ENCODE data around the gene FOSL2. TPM values are rescaled to one million over a fixed set of nuclear protein-coding genes. Genes with fewer than 3 reads are reported as not detected.

The FOSL2 gene
- total RNA-seq, 1 experiment from 2014 or later: 44.7 TPM

DNA sequence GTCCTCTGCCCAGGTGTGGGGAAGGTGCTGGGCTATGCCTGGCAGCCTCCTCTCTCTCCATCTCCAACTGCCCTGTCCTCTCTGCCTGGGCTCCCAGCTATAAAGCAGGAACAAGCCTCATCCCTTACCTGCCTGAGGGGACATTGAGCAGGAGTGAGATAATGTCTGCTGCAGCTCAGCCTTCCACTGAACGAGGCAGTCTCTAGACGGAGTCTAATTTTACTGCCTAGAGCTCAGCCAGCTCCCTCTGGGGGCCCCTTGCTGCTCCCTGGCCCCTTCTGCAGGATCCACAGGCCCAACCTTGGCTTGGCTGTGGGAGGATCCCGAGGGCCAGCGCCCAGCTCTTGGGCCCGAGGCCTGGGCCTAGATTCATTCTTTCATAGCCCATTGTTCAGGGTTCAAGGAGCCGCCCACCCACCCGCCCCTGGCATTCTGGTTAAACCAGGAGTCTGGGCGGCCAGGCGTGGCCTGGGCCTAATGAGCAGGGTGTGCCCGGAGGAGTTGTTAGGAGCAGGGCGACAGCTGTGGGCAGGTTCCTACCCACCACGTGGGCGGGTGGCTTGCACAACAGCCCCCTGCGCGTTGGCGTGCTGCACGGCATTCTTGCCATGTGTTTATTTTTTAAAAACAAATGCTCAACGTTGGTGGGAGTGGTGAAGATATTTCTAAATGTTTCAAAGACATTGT is 44.6 kb downstream of the FOSL2 start:
- H3K4me3 ChIP-seq: no peak overlapping the region
- H3K27me3 ChIP-seq (replicated peaks): no peaks in the 10 kb centered on the region
- H3K36me3 ChIP-seq: no peaks in the 10 kb centered on the region
- H3K9me3 ChIP-seq (replicated peaks): 0 out of 2 replicates have a peak, but pooled peaks cover 6% of the 10 kb centered on the region
- H3K27ac ChIP-seq: peak overlapping the region; percentile 57
- peak; percentile 72 to 86 for DNase-seq (ENCODE audit: low read depth in 1 of 2, low spot score in 2 of 2)
- peaks cover 35% of the 10 kb centered on the region for H3K4me1 ChIP-seq (replicated peaks)

DNA sequence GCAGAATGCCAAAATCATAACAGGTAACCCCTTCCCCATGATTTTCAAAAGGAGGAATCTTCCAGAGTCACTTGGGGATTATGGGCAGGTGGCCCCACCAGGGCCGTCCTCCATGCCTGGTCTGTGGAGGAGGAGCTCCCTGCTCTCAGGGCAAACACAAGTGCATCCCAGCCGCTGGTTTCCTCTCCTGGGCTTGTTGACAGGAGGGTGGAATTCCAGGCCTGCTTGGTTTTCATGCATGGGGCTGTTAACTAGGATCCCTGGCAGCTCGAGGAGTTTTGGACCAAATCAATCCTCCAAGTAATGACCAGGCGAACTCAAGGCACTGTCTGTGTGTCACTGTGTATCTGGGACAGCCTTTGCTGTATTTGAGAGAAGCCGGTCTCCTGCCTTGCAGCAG is 45.3 kb downstream of the FOSL2 start:
- H3K27ac ChIP-seq: peak overlapping the region; percentile 13
- no peak overlapping the region for H3K4me3 ChIP-seq
- 0 out of 2 replicates have a peak, but pooled peaks cover 6% of the 10 kb centered on the region for H3K9me3 ChIP-seq (replicated peaks)
- H3K4me1 ChIP-seq (replicated peaks): peaks cover 37% of the 10 kb centered on the region
- DNase-seq (ENCODE audit: low read depth in 1 of 2, low spot score in 2 of 2): no peak
- H3K36me3 ChIP-seq: no peaks in the 10 kb centered on the region
- H3K27me3 ChIP-seq (replicated peaks): no peaks in the 10 kb centered on the region

DNA sequence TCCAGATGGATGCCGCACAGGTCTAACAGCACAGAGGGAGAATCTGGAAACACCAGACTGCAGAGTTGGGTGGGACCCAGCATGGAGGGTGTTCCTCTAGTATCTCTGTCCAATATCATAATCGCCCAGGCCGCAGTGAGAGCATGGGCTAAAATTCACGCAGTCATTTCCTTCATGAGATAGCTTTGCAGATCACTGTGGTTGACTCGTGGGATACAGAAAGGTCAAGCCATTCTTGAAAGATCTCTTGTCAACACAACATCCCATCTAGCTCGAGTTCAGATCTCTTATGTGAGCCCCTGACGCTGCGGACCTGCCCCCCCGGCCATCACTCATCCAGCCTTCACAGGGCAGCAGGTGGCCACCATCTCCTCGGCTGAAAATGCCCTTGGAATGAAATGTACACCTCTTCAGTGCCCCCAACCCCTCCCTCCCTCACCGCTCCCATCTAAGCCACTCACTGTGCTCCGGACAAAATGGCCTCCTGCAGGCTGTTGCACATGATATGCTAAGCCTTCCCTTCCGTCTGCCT is 45.9 kb downstream of the FOSL2 start:
- Histone ChIP-seq H3K4me3 (no peak overlapping the region), H3K9me3 (replicated peaks) (no peaks in the 10 kb centered on the region), H3K4me1 (replicated peaks) (peaks cover 37% of the 10 kb centered on the region), H3K27me3 (replicated peaks) (no peaks in the 10 kb centered on the region), H3K36me3 (no peaks in the 10 kb centered on the region), H3K27ac (peak overlapping the region; percentile 13; the same call in 1 of the 2 replicates)
- DNase-seq (ENCODE audit: low read depth in 1 of 2, low spot score in 2 of 2): no peak

DNA sequence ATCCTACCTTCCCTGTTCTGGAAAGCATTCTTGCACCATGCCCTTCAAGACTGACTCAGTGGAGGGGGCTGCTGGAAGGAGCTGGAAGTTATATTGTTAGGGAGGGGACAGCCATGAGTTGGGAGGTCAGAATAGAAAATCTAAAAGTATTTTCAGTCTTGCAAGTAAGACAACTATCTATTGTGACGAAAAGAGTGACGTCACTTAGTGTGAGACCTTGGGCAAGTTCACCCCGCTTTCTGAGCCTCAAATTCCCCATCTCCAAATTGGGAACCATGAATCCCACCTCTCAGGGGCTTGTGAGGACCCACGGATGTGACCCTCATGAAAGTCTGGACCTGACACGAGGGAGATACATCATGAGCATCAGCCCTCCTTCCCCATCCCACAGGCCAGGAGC is 46.5 kb downstream of the FOSL2 start:
- Histone ChIP-seq H3K4me1 (replicated peaks) (peaks cover 37% of the 10 kb centered on the region), H3K27ac (no peak overlapping the region), H3K36me3 (no peaks in the 10 kb centered on the region), H3K4me3 (no peak overlapping the region), H3K9me3 (replicated peaks) (no peaks in the 10 kb centered on the region), H3K27me3 (replicated peaks) (no peaks in the 10 kb centered on the region)
- DNase-seq (ENCODE audit: low read depth in 1 of 2, low spot score in 2 of 2): no peak

DNA sequence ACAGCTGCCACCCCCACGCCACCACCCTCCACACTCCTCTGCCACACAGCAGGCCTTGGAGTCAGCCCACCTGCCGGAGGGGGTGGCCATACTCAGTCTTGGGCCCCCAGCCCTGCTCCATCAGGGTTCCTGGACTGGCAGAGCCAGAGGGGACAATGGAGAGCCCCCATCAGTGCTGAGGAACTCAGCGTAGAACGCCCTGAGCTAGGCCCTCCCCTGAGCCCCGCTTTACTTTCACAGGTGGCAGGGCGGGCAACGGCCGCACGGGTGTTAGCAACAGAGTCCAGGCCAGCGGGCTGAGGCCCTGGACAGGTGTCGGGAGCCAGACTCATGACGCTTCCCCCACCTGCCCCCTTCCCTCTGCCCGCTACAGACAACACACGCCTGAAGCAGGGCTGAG is 47.1 kb downstream of the FOSL2 start:
- Histone ChIP-seq H3K27ac (no peak overlapping the region), H3K36me3 (no peaks in the 10 kb centered on the region), H3K4me3 (no peak overlapping the region), H3K4me1 (replicated peaks) (peaks cover 37% of the 10 kb centered on the region), H3K9me3 (replicated peaks) (no peaks in the 10 kb centered on the region), H3K27me3 (replicated peaks) (no peaks in the 10 kb centered on the region)
- no peak for DNase-seq (ENCODE audit: low read depth in 1 of 2, low spot score in 2 of 2)

DNA sequence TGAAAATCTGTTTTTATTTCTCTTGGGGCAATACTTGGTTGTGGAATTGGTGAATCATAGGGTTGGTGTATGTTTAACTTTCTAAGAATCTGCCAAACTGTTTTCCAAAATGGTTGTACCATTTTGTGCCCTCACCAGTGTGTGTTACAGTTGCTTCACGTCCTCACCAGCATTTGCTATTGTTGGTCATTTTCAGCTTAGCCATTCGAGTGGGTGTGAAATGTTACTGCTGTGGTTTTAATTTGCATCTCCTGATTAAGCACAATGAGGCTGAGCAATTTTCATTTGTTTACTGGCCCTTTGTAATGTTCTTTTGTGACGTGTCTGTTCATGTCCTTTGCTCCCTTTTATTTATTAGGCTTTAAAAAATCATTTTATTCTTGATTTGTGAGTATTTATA is 49.7 kb downstream of the FOSL2 start:
- Histone ChIP-seq H3K9me3 (replicated peaks) (no peaks in the 10 kb centered on the region), H3K4me1 (replicated peaks) (peaks cover 47% of the 10 kb centered on the region), H3K4me3 (no peak overlapping the region), H3K36me3 (no peaks in the 10 kb centered on the region), H3K27ac (no peak overlapping the region), H3K27me3 (replicated peaks) (no peaks in the 10 kb centered on the region)
- DNase-seq (ENCODE audit: low read depth in 1 of 2, low spot score in 2 of 2): no peak

DNA sequence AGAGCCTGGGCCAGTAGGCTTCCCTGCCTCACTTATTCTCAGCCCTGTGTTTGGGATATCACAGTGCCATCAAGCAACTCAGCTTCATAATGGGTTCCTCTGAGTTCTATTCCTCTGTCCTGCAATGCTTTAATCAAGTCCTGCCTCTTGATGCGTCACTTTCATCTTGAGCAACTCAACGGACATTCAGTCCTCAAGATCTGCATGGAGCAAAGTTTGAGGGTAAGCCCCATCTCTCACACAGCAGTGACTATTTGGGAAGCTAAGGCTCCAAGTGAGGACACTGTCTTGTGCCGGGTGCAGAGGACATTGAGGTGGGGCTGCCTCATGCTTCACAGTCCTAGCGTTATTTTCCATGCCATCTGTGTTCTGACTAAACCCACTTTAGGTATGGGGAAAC is 52.3 kb downstream of the FOSL2 start:
- no peak for DNase-seq (ENCODE audit: low read depth in 1 of 2, low spot score in 2 of 2)
- no peak overlapping the region for H3K27ac ChIP-seq
- H3K9me3 ChIP-seq (replicated peaks): no peaks in the 10 kb centered on the region
- H3K27me3 ChIP-seq (replicated peaks): no peaks in the 10 kb centered on the region
- H3K4me3 ChIP-seq: no peak overlapping the region
- peaks cover 61% of the 10 kb centered on the region for H3K4me1 ChIP-seq (replicated peaks)
- H3K36me3 ChIP-seq: no peaks in the 10 kb centered on the region

DNA sequence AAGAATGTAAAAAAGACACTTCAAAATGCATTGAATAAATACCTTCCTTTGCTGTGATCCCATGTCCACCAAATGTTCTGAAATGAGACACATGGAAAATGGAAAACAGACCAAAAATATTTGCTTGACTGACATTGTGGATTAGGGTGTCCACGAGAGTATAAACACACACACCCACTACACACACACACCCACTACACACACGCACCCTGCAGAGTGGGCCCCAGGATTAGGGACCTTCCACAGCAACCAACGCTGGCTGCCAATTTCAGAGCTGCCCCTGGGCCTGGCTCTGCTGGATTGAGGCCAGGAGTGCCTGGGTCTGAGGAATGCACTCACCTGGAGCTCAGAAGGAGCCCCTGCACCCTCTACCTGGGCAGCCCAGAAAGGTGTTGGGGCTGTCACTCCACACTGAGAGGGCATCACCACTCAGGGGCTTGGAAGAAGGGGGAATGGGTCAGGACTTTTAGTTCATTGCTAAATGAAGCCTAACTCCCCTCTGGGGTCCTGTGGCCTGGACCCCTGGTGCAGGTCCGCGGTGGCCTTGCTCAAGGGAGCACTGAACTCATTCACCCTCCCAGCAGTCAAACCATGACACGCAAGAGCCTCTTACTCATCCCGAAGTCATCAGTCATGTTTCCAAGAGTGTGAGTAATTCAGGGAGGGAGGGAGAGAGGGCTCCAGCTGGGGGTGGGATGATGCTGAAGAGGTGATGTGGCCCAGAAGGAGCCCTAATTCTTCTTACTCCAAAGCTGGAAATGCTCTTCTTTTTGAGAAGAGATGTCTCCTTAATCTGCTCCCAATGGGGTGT is 53.0 kb downstream of the FOSL2 start:
- no peaks in the 10 kb centered on the region for H3K36me3 ChIP-seq
- H3K27ac ChIP-seq: peak overlapping the region; percentile 46
- H3K4me3 ChIP-seq: no peak overlapping the region
- no peaks in the 10 kb centered on the region for H3K27me3 ChIP-seq (replicated peaks)
- H3K9me3 ChIP-seq (replicated peaks): no peaks in the 10 kb centered on the region
- H3K4me1 ChIP-seq (replicated peaks): peaks cover 66% of the 10 kb centered on the region
- DNase-seq (ENCODE audit: low read depth in 1 of 2, low spot score in 2 of 2): peak; percentile 84 to 87

DNA sequence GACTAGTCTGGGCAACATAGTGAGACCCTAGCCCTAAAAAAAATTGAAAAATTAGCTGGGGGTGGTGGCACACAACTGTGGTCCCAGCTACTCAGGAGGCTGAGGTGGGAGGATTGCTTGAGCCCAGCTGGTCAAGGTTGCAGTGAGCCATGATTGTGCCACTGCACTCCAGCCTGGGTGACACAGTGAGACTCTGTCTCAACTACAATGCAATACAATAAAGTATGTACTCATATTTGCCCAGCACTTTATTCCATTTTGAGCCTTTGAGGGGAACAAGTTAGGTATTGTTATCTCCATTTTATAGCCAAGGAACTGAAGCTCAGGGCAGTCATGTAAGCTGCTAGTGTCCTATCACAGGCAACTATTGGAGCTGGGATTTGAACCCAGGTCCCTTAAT is 53.9 kb downstream of the FOSL2 start:
- H3K36me3 ChIP-seq: no peaks in the 10 kb centered on the region
- no peak overlapping the region for H3K4me3 ChIP-seq
- no peak for DNase-seq (ENCODE audit: low read depth in 1 of 2, low spot score in 2 of 2)
- H3K27me3 ChIP-seq (replicated peaks): no peaks in the 10 kb centered on the region
- peak overlapping the region; percentile 46 for H3K27ac ChIP-seq
- H3K4me1 ChIP-seq (replicated peaks): peaks cover 66% of the 10 kb centered on the region
- H3K9me3 ChIP-seq (replicated peaks): no peaks in the 10 kb centered on the region

DNA sequence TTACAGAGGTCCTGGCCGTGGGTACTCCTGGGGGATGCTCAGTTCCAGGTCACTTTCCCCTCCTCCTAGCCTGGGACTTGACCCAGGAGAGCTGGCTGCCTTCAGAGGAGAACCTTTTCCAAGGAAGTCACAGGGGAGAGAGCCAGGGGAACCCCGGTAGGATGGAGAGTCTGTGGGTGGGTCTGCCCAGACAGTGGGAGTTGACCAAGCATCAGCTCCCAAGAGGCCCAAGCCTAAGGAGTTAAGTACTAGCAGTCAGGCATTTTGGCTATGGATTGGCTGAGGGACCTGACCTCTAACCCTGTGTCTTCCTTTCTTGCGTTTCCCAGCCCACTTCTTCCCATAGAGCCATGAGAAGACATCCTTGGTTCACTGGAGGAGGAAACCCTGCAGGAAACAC is 54.4 kb downstream of the FOSL2 start:
- Histone ChIP-seq H3K4me1 (replicated peaks) (peaks cover 61% of the 10 kb centered on the region), H3K9me3 (replicated peaks) (no peaks in the 10 kb centered on the region)

DNA sequence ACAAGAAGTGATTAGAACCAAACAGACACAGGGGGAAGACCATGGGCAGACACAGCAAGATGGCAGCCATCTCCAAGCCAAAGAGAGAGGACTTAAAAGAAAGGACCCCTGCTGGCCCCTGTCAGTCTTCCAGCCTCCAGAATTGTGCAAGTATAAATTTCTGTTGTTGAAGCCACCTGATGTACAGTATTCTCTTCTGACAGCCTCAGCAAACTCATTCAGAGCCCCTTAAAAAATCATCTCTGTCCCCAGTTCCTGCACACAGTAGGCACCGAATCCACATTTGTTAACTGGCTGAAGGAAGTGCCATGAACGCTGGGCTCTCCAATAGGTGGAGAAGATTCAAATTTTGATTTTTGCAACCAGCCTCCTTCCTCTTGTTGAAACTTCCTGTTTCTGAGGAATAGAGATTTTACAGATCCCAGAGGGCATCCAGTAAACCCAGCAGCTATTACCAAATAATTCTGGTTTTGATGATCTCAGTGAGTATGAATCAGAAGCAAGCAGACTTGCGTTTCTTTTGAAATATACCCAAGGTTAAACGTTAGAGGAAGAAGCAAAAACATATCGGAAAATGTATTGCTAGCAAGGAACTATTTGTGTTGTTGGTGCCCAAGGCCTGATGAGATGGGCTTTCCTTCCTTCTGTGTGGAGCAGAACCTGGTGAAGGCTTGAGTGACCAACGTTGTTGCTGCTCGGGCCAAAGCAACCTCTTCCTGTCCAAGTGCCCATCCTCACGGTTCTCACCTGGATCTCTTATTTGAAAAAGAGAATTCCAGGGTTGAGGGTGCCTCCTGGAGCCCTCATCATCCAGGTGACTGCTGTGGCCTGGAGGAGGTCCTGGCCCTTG is 55.5 kb downstream of the FOSL2 start:
- H3K4me1 ChIP-seq (replicated peaks): peaks cover 58% of the 10 kb centered on the region

More for the DNA sequence above, 54.4 kb downstream of the FOSL2 start:
- no peak overlapping the region for H3K4me3 ChIP-seq
- H3K27ac ChIP-seq: no peak overlapping the region
- H3K36me3 ChIP-seq: no peaks in the 10 kb centered on the region
- no peaks in the 10 kb centered on the region for H3K27me3 ChIP-seq (replicated peaks)
- DNase-seq (ENCODE audit: low read depth in 1 of 2, low spot score in 2 of 2): no peak

DNA sequence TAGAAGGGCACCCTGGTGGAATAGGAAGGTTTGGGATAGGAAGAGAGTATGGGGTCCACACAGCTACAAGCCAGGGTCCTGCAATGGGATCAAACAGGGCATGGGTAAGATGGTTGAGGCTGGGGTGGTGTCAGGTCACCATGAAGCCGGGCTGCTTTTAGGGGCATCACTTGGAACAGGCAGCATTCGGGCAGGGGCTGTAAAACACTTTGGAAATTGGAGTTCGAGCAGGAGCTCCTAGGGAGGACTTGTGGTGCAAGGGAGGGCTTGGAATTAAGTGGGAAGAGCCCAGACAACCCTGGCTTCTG is 56.1 kb downstream of the FOSL2 start:
- no peaks in the 10 kb centered on the region for H3K9me3 ChIP-seq (replicated peaks)
- no peaks in the 10 kb centered on the region for H3K27me3 ChIP-seq (replicated peaks)
- H3K4me3 ChIP-seq: no peak overlapping the region
- peaks cover 58% of the 10 kb centered on the region for H3K4me1 ChIP-seq (replicated peaks)
- H3K27ac ChIP-seq: peak overlapping the region; percentile 75
- DNase-seq (ENCODE audit: low read depth in 1 of 2, low spot score in 2 of 2): no peak
- H3K36me3 ChIP-seq: no peaks in the 10 kb centered on the region

More for the DNA sequence above, 55.5 kb downstream of the FOSL2 start:
- DNase-seq (ENCODE audit: low read depth in 1 of 2, low spot score in 2 of 2): no peak
- Histone ChIP-seq H3K27me3 (replicated peaks) (no peaks in the 10 kb centered on the region), H3K4me3 (no peak overlapping the region), H3K9me3 (replicated peaks) (no peaks in the 10 kb centered on the region), H3K27ac (peak overlapping the region; percentile 75), H3K36me3 (no peaks in the 10 kb centered on the region)

DNA sequence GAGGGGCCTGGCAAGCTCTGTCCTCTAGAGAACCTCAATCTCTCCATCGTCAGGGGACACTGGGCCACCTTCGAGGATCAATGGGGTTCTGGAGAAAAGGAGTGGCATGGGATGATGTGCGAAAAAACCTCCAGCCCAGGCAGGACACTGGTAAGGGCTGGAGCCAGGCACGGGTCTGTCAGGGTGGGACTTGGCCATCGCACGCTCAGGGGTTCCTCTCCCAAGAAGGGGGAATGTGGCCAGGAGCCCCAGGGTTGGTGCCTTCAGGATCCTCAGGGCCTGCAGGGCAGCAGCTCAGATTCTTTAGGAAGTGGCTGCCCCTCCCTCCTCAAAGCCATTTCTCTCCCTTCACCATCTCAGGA is 56.4 kb downstream of the FOSL2 start:
- H3K27me3 ChIP-seq (replicated peaks): no peaks in the 10 kb centered on the region
- peak overlapping the region; percentile 75 for H3K27ac ChIP-seq
- H3K36me3 ChIP-seq: no peaks in the 10 kb centered on the region
- no peaks in the 10 kb centered on the region for H3K9me3 ChIP-seq (replicated peaks)
- DNase-seq (ENCODE audit: low read depth in 1 of 2, low spot score in 2 of 2): no peak
- no peak overlapping the region for H3K4me3 ChIP-seq
- peaks cover 58% of the 10 kb centered on the region for H3K4me1 ChIP-seq (replicated peaks)

Measured in SJSA1 (cell line).